Activated naive CD4-positive, alpha-beta T cell (primary cell): ENCODE measurements around the gene PAK5.

Experiments used
- DNase-seq, 4 experiments: peaks; one replicate each; lab custom pipeline; 2025; lab: John Stamatoyannopoulos, UW

Gene PAK5

GRCh38 chr20:9575836-9576235 lies 263.0 kb downstream of the PAK5 start:
- DNase-seq = no peak

GRCh38 chr20:9574776-9575175 lies 264.1 kb downstream of the PAK5 start:
- no peak for DNase-seq

DNA sequence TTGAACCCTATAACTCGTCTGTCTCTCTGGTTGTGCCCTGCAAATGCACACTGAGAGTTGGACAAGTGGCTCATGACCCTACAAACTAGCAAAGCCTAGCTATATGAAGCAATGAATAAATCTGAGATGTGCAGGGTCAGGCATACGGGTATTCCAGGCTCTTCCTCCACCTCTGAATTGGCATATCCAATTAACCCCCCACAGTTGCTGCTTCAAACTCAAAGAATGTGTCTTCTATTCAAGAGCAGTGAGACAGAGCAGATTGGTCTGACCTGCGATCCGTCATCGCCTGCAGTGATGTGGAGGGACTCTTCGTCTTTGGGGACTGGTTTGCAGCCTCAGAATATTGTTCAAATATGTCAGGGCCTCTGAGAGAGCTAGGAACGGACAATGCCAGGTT lies 264.7 kb downstream of the PAK5 start:
- no peak for DNase-seq

DNA sequence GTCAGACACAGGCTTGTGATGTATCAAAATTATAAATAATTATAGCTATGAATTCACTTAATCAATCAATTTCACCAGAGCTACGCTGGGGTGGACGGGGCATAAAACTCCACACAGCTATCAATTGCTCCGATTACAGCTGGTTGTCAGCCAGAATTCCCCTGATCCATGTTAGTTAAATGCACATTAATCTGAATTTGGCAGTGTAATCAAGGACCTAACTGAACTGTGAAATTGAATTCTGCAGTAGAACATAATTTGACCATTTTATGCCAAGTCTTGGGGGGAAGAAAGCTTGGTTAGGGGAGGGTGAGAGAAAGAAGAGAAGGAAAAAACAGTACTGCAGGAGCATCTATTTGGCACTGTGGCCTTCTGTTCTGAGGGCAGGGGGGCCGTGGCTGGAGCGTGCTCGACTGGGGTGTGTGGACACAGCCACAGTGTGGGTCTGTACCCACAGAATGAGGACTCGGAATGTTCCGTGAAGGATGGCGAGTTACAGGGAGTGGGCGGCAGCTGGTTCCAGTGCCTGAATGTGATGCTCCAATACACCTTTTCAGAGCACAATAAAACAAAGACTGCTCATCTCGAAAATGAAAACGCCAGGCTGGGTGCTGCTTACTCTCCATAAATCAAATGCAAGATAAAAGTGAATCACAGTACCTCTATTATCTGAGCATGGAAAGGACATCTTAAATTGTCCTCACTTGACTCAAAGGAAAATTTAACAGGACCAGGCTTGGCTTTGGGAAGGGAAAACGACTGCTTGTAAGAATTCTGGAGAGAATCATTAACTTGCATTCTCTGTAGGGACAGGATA lies 265.3 kb downstream of the PAK5 start:
- no peak for DNase-seq

DNA sequence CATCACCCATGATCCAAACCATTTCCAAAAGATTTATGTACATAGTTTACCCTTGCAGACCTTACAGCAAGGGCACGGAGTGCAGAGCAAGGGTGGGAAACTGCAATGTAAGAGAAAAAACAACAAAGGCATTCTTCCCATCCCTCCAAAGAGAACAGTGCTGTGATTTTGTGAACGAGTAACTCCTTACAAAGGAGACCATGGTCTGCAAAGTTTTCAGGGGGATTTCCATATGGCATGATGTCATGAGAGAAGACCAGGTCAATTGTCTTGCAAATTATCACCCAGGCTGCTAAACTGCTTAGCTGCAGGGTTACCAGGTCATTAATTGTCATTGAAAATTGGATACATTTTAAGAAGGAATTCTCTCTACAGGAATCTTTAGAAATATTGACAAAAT lies 266.2 kb downstream of the PAK5 start:
- DNase-seq = no peak

DNA sequence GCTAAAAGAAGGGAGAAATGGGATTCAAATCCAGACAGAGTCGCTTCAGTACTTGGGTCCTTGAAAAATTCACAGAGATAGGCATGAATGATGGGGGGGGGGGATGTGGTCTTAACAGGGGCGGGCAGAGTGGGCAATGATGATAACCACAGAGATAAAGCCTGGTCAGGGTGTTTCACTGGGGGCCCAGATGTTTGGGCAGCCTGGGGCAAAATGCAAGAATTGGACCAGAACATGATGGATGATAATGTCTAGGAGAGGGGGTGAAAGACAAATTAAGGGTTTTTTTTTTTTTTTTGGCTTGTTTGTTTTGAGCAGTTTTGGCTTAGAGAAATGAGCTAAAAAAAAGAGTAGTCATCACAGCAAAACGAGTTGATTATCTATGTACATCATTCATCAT lies 267.1 kb downstream of the PAK5 start:
- no peak for DNase-seq

DNA sequence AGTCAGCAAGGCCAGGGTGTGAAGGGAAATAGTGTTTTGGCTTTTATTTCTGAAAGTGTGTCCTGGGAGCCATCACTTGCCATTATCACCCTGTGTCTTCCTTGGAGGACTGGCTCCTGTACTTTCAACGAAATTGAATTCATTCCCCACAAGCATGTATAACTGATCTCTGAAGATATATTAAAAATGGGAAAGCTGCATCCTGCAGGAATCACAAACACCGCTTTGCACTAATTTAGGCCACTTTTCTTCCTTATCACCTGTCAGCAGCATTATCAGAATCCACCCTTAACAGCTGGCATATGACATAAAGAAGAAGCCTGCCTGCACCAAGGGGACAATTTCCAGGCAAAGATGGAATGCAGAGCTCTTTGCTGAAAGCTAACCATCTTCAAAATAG lies 268.3 kb downstream of the PAK5 start:
- DNase-seq = no peak

DNA sequence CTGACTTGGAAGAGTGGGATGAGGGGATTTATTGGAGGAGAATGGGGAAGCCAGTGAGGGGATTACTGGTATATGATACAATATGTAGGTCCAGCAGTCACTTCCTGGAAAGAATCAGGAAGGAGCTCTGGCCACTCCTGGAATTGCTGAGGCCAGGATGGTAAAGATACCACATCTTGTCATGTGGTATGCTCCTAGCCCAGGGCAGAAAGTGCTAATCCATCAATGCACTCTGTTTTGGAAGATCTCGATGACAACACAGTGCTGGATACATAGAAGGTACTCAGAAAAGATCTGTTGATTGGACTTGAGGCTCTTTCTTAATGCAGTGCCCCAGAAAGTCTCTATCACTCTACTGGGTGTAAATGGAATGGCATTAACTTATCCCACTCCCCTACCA lies 271.9 kb downstream of the PAK5 start:
- DNase-seq = no peak

DNA sequence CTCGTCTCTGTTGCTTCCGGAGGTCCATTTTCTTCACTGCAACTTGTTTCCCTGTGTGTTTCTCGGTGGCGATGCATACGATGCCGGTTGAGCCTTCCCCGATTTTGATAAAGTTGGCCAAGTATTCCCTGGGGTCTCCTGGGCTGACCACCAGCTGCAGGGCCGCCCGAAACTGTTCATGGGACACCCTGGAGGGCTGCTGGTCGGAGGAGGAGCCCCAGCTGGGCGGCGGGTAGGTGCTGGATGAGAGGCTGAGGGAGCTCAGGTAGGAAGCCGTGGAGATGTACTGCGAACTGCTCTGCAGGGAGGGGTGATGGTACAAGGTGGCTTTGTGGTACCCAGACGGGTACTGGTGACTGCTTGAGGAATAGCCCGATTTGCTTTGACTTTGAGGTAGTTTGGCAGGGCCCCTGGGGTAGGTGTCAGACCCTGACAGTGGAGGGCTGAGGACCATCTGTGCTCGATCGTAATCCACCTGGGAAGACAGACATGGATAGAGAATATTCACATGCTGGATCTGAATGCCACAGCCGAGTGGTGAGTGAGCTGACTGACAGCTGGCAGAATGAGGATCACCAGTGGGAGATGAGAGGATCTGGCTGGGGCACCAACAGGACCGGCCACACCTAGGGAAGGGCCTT lies 272.8 kb downstream of the PAK5 start:
- no peak for DNase-seq

DNA sequence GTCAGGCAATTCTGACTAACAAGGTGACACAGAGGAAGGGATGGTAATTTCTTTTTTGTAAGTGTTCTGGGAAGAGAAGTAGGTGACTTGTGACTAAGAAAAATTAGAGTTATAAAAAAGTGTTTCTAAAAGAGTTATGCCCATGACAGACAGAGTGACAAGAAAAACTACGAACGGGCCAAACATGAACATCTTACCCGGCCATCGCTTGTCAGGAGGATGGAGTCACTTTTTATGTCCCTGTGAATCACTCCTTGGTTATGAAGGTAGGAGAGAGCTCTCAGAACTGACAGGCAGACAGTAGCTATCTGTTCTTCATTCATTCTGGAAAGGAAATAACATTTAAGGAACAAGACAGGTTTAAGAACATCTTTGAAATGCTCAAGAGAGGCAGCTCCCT lies 281.5 kb downstream of the PAK5 start:
- no peak for DNase-seq

- no peak for DNase-seq
Observed at GRCh38 chr20:9555781-9556180, 283.1 kb downstream of the PAK5 start.

DNA sequence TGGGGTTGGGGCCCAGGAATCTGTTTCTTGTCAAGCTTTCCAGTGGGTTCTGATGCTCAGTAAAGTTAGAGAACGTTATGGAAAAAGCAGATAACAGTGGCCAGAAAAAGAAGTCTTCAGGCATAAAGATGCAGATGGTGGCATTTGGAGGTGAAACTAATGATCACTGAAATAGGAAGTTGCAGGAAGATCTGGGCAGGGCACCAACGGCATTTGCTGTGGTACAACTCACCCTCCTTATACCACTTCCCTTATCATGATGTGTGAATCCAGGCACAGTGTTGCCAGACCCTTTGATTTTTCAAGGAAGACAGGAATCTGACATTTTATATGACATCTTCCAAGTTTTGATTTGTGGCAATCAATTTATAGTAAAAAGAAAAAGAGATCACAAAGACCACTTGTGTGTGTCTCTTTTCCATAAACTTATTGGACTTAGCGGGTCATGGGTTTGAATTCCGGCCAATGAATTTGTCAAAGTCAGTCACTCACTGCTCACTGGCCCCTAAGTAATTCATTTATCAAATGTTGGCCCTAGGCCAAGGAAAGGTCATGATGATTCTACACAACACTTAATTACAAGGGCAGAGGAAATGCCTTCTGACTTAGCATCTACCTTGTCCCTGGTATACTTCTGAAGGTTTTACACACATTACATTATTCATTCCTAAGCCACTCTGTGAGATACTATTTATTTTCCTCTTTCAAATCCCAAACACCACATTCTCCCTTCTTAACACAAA lies 286.9 kb downstream of the PAK5 start:
- DNase-seq = no peak

GRCh38 chr20:9550871-9551270 lies 288.0 kb downstream of the PAK5 start:
- DNase-seq = no peak

- no peak for DNase-seq
Observed at GRCh38 chr20:9550283-9550682, 288.6 kb downstream of the PAK5 start.

DNA sequence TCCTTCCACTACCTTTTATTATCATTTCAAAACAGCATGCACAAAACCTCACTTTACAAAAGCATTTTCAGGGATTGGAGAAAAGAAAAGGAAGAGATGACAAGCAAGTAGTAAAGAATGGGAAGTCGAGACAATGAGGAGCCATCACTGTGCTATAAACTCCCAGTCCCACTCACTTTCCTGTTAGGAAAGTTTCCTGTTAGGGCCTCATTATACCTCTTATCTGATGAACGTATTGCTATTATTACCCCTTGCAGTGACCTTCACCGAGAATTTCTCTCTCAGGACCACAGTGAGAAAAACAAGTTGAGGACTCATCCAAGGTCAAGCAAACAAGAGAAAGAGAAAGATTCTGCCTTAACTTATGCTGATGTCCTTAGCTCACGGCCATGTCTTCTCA lies 295.7 kb downstream of the PAK5 start:
- no peak for DNase-seq

- no peak for DNase-seq
Observed at GRCh38 chr20:9535449-9535848, 303.4 kb downstream of the PAK5 start.

DNA sequence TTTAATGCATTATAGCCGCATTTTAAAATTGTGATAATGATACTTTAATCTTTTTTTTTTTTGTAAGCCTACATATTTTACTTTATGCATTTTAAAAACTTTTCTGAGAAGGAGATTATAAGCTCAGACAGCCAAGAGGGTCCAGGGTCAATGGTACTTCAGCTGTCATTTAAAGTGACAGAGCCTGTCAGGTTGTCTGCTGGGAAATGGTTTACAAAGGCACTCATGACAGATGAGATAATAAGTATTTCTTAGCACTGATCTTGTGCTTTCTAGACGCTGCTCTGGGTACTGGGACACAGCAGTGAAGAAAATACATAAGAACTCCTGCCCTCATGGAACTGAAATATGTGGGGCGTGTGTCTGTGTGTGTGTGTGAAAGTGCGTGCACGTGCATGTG lies 304.9 kb downstream of the PAK5 start:
- no peak for DNase-seq

DNA sequence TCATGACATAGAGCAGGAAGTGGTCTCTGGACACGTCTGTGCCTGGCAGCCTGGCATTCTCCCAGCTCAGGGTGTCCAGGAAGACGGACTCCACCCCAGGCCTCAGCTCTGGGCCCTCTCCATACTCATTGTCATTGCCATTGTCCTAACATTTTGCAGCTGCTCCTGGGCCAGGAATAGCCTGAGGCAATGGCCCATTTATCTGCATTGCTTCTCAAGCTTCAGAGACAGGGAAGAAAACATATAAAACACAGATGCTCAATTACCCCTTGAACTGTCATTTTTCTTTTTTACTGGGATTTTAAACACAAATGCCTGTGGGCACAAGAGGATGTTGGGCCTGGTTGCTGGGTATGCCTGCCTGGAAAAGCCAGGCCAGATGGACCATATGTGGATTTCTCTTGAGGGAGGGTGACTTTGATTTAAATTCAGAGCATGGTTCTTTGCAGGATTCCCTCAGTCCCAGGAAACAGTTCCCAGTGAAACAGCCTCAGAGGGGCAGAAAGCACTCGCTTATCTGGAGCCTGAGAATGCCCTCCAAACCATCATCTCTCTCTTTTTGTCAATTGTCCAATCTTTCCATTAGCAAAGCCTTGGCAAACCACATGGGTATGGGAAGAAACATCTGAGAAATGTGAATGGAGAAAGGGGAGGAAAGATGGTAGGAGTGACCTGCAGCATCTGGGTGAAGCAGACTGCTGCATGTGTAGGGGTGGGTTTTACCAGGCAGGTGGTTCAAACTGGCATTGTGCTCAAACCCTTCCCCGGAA lies 306.6 kb downstream of the PAK5 start:
- DNase-seq = no peak

DNA sequence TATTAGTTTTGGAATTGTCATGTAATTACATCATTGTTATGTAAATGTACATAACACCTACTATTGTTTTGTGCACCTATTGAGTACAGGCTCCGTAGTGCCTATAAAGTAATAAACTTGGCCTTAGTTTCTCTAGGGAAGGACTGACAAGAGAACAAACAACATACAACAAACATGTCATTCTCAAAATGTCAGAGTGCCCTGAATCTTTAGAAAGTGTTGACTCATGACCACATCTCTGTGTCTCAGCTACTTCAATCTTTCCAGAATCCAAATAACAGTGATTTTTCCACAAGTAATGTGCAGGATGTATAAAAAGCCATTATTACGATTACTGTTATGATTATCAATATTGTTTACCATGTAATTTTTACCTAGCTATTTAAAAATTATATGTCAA lies 307.3 kb downstream of the PAK5 start:
- DNase-seq = no peak

- DNase-seq = no peak
Observed at GRCh38 chr20:9523636-9524035, 315.2 kb downstream of the PAK5 start.

DNA sequence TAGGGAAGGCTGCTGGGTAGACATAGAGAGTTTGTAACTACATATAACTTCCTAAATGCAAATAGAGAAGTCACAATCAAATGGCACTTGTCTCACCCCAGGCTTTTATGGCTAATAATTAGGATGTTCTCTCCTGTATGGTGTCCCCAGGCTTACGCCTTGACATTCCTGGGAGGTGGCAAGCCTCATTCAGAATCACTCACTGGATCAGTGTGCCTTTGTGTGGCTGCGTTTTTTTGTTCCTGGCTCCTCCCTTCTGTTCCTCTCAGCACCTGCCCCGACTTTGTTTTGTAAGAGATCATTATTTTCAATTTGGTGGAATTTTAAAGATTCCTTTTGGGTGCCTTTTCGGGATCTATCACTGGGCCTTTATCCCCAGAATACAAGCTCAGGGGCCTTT lies 318.8 kb downstream of the PAK5 start:
- no peak for DNase-seq

DNA sequence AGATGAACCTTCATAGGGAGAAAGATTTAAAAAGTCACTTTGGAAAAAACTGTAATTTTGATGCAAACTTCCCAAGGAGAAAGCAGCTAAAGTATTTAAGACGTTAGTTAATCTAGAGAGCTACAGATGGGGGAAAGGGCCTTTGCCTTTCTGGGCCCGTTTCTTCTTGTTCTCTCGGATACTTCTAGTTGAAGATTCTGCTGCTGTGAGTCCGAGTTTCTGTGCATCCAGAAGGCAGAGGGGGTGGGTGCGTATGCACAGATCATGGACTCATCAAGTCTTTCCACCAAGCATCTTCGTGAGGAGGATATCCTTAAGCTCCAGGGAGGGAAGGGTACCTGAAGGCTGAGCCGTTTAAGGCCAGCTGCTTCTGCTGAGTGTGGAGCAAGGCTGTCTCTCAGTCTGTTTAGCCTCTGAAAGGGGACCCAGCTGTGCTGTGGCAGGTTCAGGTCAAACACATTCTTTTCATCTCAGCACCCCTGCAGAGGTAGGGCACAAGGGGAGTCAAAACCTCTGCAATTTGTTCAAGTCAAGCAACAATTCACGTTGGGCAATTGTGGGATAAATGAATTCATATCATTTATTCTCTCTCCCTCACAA lies 320.2 kb downstream of the PAK5 start:
- no peak for DNase-seq
